GM12878 (cell line): ENCODE data around the gene DENND10. TPM values are rescaled to one million over a fixed set of nuclear protein-coding genes. Genes with fewer than 3 reads are reported as not detected.

ENCODE experiments used
- ATAC-seq: fragments of 200-7000 bp; cut with Tn5 transposase; 3 replicates; pipeline ENCODE4 v1.9.1; 2020; ENCODE audit warnings: mild to moderate bottlenecking, moderate library complexity
- BruUV-seq: library from RNA; stranded (reverse); fragments of 400-500 nt; replicated peaks from 2 replicates; lab custom pipeline; 2021; lab: Mats Ljungman, UMichigan
- CTCF ChIA-PET: fragments of 300-600 bp; sonication (Branson Sonifier 250); formaldehyde crosslinking; extraction: SDS; loops from one replicate; lab custom pipeline; 2021; ENCODE audit warnings: inconsistent platforms; lab: Yijun Ruan, JAX
- POLR2A ChIA-PET: fragments of 350-600 bp; formaldehyde crosslinking; extraction: SDS; loops from one replicate; lab custom pipeline; 2021; ENCODE audit warnings: inconsistent platforms; lab: Charles Lee
- RAD21 ChIA-PET: fragments of 300-600 bp; sonication (Branson Sonifier 250); formaldehyde crosslinking; loops from one replicate; lab custom pipeline; 2023; ENCODE audit warnings: antibody characterized with exemption; ENCODE audit not compliant: unreplicated experiment; lab: Charles Lee
- SMC1A ChIA-PET: fragments of 300-600 bp; sonication (Branson Sonifier 250); formaldehyde crosslinking; loops from one replicate; lab custom pipeline; 2023; ENCODE audit not compliant: unreplicated experiment, uncharacterized antibody; lab: Charles Lee
- DNase-seq: peaks from one replicate; pipeline ENCODE4 v3.0.0-alpha.2; 2011; ENCODE audit warnings: low read depth, low spot score
- FAIRE-seq: peaks from 3 replicates; lab custom pipeline; 2011; peaks lifted over from hg19 to GRCh38; lab: Jason Lieb, UNC
- H2AFZ ChIP-seq: 2 replicates; pipeline ENCODE4 v1.6.0; 2011; ENCODE audit warnings: low read depth, low read length, control low read depth; ENCODE audit not compliant: control insufficient read depth
- H3K27ac ChIP-seq: 2 replicates; pipeline ENCODE4 v1.5.1; 2011; ENCODE audit warnings: control low read depth; ENCODE audit not compliant: control insufficient read depth, insufficient read depth
- H3K27me3 ChIP-seq, 2 experiments: replicated peaks in 1 of 2; 2 replicates each; pipeline versions ENCODE4 v1.6.0 to v1.6.1; 2011; ENCODE audit warnings: low read length in 1 of 2; ENCODE audit not compliant: control insufficient read depth in 2 of 2, insufficient read depth in 2 of 2
- H3K36me3 ChIP-seq, 2 experiments: 2 replicates each; pipeline ENCODE4 v1.5.1; 2011; ENCODE audit warnings: low read length in 1 of 2; ENCODE audit not compliant: control insufficient read depth in 2 of 2, insufficient read depth in 2 of 2
- H3K4me1 ChIP-seq: 2 replicates; pipeline ENCODE4 v1.6.1; 2011; ENCODE audit warnings: mild to moderate bottlenecking, low read length, moderate library complexity, mixed read lengths; ENCODE audit not compliant: control insufficient read depth, insufficient read depth
- H3K4me2 ChIP-seq: 2 replicates; pipeline ENCODE4 v1.6.0; 2011; ENCODE audit warnings: control low read depth; ENCODE audit not compliant: control insufficient read depth, insufficient read depth
- H3K4me3 ChIP-seq: fragments of 200-600 bp; sonication (generic); 2 replicates; pipeline ENCODE4 v1.5.1; 2016
- H3K79me2 ChIP-seq: 2 replicates; pipeline ENCODE4 v1.6.0; 2011; ENCODE audit warnings: low read length; ENCODE audit not compliant: control insufficient read depth, insufficient read depth
- H3K9ac ChIP-seq: 2 replicates; pipeline ENCODE4 v1.8.0; 2011; ENCODE audit warnings: low read length, control low read depth, mixed read lengths; ENCODE audit not compliant: control insufficient read depth, insufficient read depth
- H3K9me3 ChIP-seq: replicated peaks from 3 replicates; pipeline ENCODE4 v1.5.1; 2011; ENCODE audit warnings: mild to moderate bottlenecking, low read length; ENCODE audit not compliant: control insufficient read depth, insufficient read depth
- H4K20me1 ChIP-seq: 2 replicates; pipeline ENCODE4 v1.6.0; 2011; ENCODE audit not compliant: control insufficient read depth, insufficient read depth
- BRCA1 ChIP-seq: IDR thresholded peaks from 2 replicates; pipeline ENCODE4 v1.6.1; 2011; ENCODE audit warnings: low read depth, low read length, improper control_type of control experiment
- ESRRA ChIP-seq: IDR thresholded peaks from 2 replicates; pipeline ENCODE4 v1.6.1; 2012; ENCODE audit warnings: mild to moderate bottlenecking, low read length, improper control_type of control experiment
- FOXM1 ChIP-seq: IDR thresholded peaks from 2 replicates; pipeline ENCODE4 v1.6.1; 2012; ENCODE audit warnings: low read depth, mild to moderate bottlenecking, inconsistent platforms, low read length, moderate library complexity
- IRF4 ChIP-seq: IDR thresholded peaks from 2 replicates; pipeline ENCODE4 v1.6.1; 2011; ENCODE audit warnings: low read depth, low read length
- KDM1A ChIP-seq: fragments of 200-600 bp; sonication (generic); IDR thresholded peaks from 2 replicates; pipeline ENCODE4 v1.6.1; 2016; ENCODE audit warnings: borderline replicate concordance
- MYB ChIP-seq: fragments of 150-350 bp; IDR thresholded peaks from 2 replicates; pipeline ENCODE4 v1.6.1; 2014; ENCODE audit warnings: mild to moderate bottlenecking, low read depth, low read length, borderline replicate concordance
- NBN ChIP-seq: fragments of 450-650 bp; IDR thresholded peaks from 2 replicates; pipeline ENCODE4 v1.6.1; 2016
- NRF1 ChIP-seq: conservative IDR thresholded peaks from 2 replicates; pipeline ENCODE4 v1.6.1; 2011; ENCODE audit warnings: mild to moderate bottlenecking, low read depth, low read length, improper control_type of control experiment
- RELA ChIP-seq: fragments of 450-650 bp; IDR thresholded peaks from 2 replicates; pipeline ENCODE4 v1.8.0; 2014; ENCODE audit warnings: borderline replicate concordance; ENCODE audit not compliant: partially characterized antibody
- SMARCA5 ChIP-seq: fragments of 450-650 bp; IDR thresholded peaks from 2 replicates; pipeline ENCODE4 v1.6.1; 2017; ENCODE audit warnings: mild to moderate bottlenecking
- SP1 ChIP-seq: IDR thresholded peaks from one replicate; pipeline ENCODE4 v1.6.1; 2011; ENCODE audit warnings: low read depth, low read length
- SUPT20H ChIP-seq: IDR thresholded peaks from 2 replicates; pipeline ENCODE4 v1.6.1; 2011; ENCODE audit warnings: low read depth, mild to moderate bottlenecking, low read length, moderate library complexity, borderline replicate concordance; ENCODE audit not compliant: control insufficient read depth
- YY1 ChIP-seq: IDR thresholded peaks from 2 replicates; pipeline ENCODE4 v1.6.1; 2011; ENCODE audit warnings: low read depth, mild to moderate bottlenecking, low read length
- ZNF24 ChIP-seq: fragments of 450-650 bp; IDR thresholded peaks from 2 replicates; pipeline ENCODE4 v1.6.1; 2017; ENCODE audit warnings: antibody characterized with exemption, mild to moderate bottlenecking
- ZNF384 ChIP-seq: IDR thresholded peaks from 2 replicates; pipeline ENCODE4 v1.6.1; 2012; ENCODE audit warnings: low read depth, mild to moderate bottlenecking, low read length, improper control_type of control experiment, borderline replicate concordance
- WGBS: methylation state at CpG from one replicate; pipeline ENCODE4 v1.1.6; 2016; ENCODE audit warnings: low lambda C conversion rate; ENCODE audit not compliant: insufficient replicate concordance, insufficient coverage; ENCODE audit errors: missing lambda C conversion rate; 5-methylcytosine and 5-hydroxymethylcytosine counted together
- in situ Hi-C: fragments of 300-500 bp; cut with MboI; formaldehyde crosslinking; loops from 9 replicates; pipeline ENCODE4 v1.14.3; 2018; ENCODE audit warnings: mixed read lengths
- intact Hi-C: fragments of 100-400 bp; cut with micrococcal nuclease; formaldehyde crosslinking; loops from one replicate; pipeline ENCODE4 v1.14.2; 2022; ENCODE audit not compliant: unreplicated experiment
- polyA plus RNA-seq, 11 experiments: library from polyadenylated mRNA; depleted of rRNA in 4 of 11; unstranded in 6 of 11; stranded (reverse) in 5 of 11; fragments of >200 nt; fragmentation: Nextera tagmentation in 4 of 11; fragmentation: Illumina TruSeq in 1 of 11; extraction: Ambion mirVana in 4 of 11; extraction: Trizol in 1 of 11; gene quantifications; 1 replicate in 1 of 11; 2 replicates in 10 of 11; pipeline versions ENCODE4 v1.2.1 to v1.2.3, GENCODE V29; 2011 to 2016; ENCODE audit warnings: inconsistent platforms in 2 of 11, missing spikeins in 2 of 11, low read depth in 1 of 11
- total RNA-seq, 4 experiments: library from RNA; depleted of rRNA in 3 of 4; stranded (reverse); fragments of >200 nt in 3 of 4; fragmentation: Illumina TruSeq in 1 of 4; extraction: Trizol in 1 of 4; gene quantifications; 2 replicates each; pipeline versions ENCODE4 v1.2.1 to v1.2.3, GENCODE V29; 2013 to 2021
- TF ChIP-seq, protein P1 (sequence below): fragments of 450-650 bp; IDR thresholded peaks from 2 replicates; pipeline ENCODE4 v1.6.1; 2018; ENCODE audit warnings: mild to moderate bottlenecking, low read depth, moderate library complexity; ENCODE audit not compliant: partially characterized antibody
- TF ChIP-seq, protein P2 (sequence below): fragments of 450-650 bp; formaldehyde crosslinking; IDR thresholded peaks from 2 replicates; pipeline ENCODE4 v1.4.0; 2022; ENCODE audit warnings: mild to moderate bottlenecking, moderate library complexity

The DENND10 gene
- total and polyA plus RNA-seq, 10 of the 15 experiments (the other 5 are each of a cell fraction or from before 2014, with no cell fraction given): 21.5 to 39.8 (median 26.2) TPM

DNA sequence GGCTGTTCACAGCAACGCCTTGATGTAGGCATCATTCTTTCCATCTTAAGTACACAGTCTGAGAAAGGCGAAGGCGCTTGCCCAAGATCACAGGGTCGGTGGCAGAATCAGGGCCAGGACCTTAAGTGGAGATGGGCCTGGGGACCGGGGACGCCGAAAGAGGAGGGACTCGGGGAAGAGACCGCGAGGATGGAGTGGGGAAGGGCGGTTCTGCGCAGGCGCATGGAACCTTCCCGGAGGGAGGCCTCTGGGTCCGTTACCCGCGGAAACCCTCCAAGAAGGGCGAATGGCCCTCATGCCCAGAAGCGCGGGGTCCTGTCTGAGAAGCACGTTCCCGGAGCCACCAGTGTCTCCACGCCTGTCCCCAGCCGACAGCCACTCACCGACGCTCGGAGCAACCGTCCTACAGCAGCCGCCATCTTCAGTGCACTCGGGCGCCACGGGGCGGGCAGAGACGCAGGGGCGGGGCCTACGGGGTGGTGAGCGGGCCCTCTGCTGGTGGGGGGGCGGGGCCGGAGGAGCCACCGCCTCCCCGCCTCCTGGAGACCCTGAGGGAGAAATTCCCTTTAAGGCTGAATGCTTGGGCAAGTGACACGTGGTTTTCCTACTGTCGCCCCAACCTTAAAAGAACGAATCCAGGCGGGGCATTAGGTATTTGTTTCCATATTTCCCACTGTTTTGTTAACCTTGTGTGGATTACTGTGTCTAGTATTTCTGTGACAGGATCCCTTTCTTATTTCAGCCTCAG is 74.6 kb downstream of the DENND10 start, which contains the start of gene PRDX3:
PRDX3 (minus strand) TSS at position 441 of the 748 bp plus-strand sequence; CDS start at position 419, 22 bp downstream.
- WGBS: 2% methylated on average over 35 of the region's 45 CpGs
- intact Hi-C loops: no loop called here
- Histone ChIP-seq H4K20me1 (no peaks in the 10 kb centered on the region), H3K79me2 (peaks cover 32% of the 10 kb centered on the region), H3K9me3 (no peaks in the 10 kb centered on the region), H3K27ac (peak within 1 kb of the TSS; percentile 74), H3K4me1 (peaks cover 14% of the 10 kb centered on the region), H3K4me2 (peak within 1 kb of the TSS; percentile 89), H3K27me3 (no peaks in the 10 kb centered on the region), H3K9ac (peak within 1 kb of the TSS; percentile 90), H3K4me3 (peak within 1 kb of the TSS; percentile 100), H3K36me3 (peaks cover 2 to 20% of the 10 kb centered on the region in 2 experiments), H2AFZ (peak within 1 kb of the TSS; percentile 96)
- SMC1A ChIA-PET: interaction anchor here (0.7 to 1.4 kb wide), 4 partner anchors 11 to 328 kb away, joined by 4 to 5 read pairs (median 4); no protein-coding TSS in a partner anchor
- RAD21 ChIA-PET: interaction anchor here (0.6 to 1.7 kb wide), 8 partner anchors 11 to 100 kb away, joined by 3 to 6 read pairs (median 4); partner anchors contain the start of gene GRK5
- BruUV-seq: TSS peak; percentile 90
- POLR2A ChIA-PET: interaction anchor here (0.6 to 1.1 kb wide), 4 partner anchors 11 to 524 kb away, joined by 3 to 8 read pairs (median 4); no protein-coding TSS in a partner anchor
- FAIRE-seq (no peak), ATAC-seq (peak; percentile 98), DNase-seq (peak; percentile 72)
- CTCF ChIA-PET: interaction anchor here (1.1 to 2.7 kb wide), 5 partner anchors 11 to 33 kb away, joined by 3 to 17 read pairs (median 6); no protein-coding TSS in a partner anchor
- in situ Hi-C loops: loop anchor here (25.0 kb wide), 1 partner anchor 616 kb away; no protein-coding TSS in a partner anchor
- no peak for TF ChIP-seq ESRRA
- TF ChIP-seq, protein P1, sequence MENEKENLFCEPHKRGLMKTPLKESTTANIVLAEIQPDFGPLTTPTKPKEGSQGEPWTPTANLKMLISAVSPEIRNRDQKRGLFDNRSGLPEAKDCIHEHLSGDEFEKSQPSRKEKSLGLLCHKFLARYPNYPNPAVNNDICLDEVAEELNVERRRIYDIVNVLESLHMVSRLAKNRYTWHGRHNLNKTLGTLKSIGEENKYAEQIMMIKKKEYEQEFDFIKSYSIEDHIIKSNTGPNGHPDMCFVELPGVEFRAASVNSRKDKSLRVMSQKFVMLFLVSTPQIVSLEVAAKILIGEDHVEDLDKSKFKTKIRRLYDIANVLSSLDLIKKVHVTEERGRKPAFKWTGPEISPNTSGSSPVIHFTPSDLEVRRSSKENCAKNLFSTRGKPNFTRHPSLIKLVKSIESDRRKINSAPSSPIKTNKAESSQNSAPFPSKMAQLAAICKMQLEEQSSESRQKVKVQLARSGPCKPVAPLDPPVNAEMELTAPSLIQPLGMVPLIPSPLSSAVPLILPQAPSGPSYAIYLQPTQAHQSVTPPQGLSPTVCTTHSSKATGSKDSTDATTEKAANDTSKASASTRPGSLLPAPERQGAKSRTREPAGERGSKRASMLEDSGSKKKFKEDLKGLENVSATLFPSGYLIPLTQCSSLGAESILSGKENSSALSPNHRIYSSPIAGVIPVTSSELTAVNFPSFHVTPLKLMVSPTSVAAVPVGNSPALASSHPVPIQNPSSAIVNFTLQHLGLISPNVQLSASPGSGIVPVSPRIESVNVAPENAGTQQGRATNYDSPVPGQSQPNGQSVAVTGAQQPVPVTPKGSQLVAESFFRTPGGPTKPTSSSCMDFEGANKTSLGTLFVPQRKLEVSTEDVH: no peak
- TF ChIP-seq NRF1: peak; percentile 56
- peak; percentile 78 for TF ChIP-seq NBN
- no peak for TF ChIP-seq SP1
- TF ChIP-seq YY1: peak; percentile 98
- TF ChIP-seq BRCA1: no peak
- TF ChIP-seq, protein P2, sequence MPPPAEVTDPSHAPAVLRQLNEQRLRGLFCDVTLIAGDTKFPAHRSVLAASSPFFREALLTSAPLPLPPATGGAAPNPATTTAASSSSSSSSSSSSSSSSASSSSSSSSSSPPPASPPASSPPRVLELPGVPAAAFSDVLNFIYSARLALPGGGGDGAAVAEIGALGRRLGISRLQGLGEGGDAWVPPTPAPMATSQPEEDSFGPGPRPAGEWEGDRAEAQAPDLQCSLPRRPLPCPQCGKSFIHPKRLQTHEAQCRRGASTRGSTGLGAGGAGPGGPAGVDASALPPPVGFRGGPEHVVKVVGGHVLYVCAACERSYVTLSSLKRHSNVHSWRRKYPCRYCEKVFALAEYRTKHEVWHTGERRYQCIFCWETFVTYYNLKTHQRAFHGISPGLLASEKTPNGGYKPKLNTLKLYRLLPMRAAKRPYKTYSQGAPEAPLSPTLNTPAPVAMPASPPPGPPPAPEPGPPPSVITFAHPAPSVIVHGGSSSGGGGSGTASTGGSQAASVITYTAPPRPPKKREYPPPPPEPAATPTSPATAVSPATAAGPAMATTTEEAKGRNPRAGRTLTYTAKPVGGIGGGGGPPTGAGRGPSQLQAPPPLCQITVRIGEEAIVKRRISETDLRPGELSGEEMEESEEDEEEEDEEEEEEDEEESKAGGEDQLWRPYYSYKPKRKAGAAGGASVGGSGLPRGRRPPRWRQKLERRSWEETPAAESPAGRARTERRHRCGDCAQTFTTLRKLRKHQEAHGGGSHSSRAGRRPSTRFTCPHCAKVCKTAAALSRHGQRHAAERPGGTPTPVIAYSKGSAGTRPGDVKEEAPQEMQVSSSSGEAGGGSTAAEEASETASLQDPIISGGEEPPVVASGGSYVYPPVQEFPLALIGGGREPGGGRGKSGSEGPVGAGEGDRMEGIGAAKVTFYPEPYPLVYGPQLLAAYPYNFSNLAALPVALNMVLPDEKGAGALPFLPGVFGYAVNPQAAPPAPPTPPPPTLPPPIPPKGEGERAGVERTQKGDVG: no peak
- no peak for TF ChIP-seq SUPT20H
- no peak for TF ChIP-seq ZNF24
- TF ChIP-seq SMARCA5: no peak; the same call in 1 of the 2 replicates
- peak; percentile 65 for TF ChIP-seq RELA
- no peak for TF ChIP-seq FOXM1
- TF ChIP-seq ZNF384: no peak
- no peak for TF ChIP-seq MYB
- TF ChIP-seq IRF4: no peak
- TF ChIP-seq KDM1A: no peak
